Measurements from ENCODE around the gene SERPINB2. TPM values are rescaled to one million over a fixed set of nuclear protein-coding genes. Genes with fewer than 3 reads are reported as not detected.

SERPINB2 gene
- total and polyA plus RNA-seq, 2 donors (not counting 1 experiment from before 2014, with no cell fraction given): 0.25 to 1.4 TPM

DNA sequence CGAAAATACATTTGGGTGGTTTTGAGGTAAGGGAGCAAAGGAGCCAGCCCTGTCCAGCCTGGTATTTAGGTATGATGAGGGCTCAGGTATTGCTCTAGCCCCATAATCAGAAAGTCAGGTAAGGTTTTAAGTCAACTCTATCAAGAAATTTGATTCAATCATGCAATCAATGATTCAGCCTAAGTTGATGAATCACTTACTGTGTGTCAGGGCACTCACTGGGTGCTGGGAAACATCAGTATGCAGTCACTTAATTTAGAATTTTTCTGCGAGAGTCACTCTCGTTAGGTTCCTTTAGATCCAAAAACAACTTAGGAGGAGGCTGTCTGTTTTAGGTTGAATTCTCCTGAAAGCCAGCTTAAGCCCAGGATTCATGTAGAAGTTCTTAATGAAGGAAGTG is 17.7 kb upstream of the SERPINB2 start:
- DNase-seq: no peak
- no peak for ATAC-seq (ENCODE audit: low read depth)
- Histone ChIP-seq H3K36me3 (replicated peaks in 1 of 2; ENCODE audit: control extremely low read depth in 1 of 2, control insufficient read depth in 1 of 2, extremely low read depth in 1 of 2, insufficient read depth in 2 of 2, low read length in 1 of 2) (no peaks in the 10 kb centered on the region), H3K27me3 (replicated peaks in 1 of 4; ENCODE audit: control extremely low read depth in 1 of 4, control insufficient read depth in 3 of 4, insufficient read depth in 4 of 4, low read length in 3 of 4) (no peaks in the 10 kb centered on the region), H3K4me1 (ENCODE audit: control insufficient read depth in 2 of 2, insufficient read depth in 2 of 2, low read length in 2 of 2) (no peaks in the 10 kb centered on the region), H2AFZ (ENCODE audit: insufficient read depth, low read depth, low read length, poor library complexity, severe bottlenecking) (no peak overlapping the region), H3K4me2 (replicated peaks; ENCODE audit: low read depth, low read length, poor library complexity, severe bottlenecking) (no peak overlapping the region), H4K20me1 (ENCODE audit: control insufficient read depth, insufficient read depth, low read length, poor library complexity, severe bottlenecking) (no peaks in the 10 kb centered on the region), H3K79me2 (ENCODE audit: control insufficient read depth, insufficient read depth, low read length) (no peaks in the 10 kb centered on the region), H3K9ac (ENCODE audit: low read length) (no peak overlapping the region), H3K4me3 (ENCODE audit: control extremely low read depth in 1 of 5, extremely low read depth in 1 of 5, insufficient read depth in 1 of 5, low read depth in 2 of 5, low read length in 4 of 5) (no peak overlapping the region), H3K27ac (ENCODE audit: low read length in 2 of 2) (no peak overlapping the region), H3K9me3 (ENCODE audit: control extremely low read depth in 1 of 3, control insufficient read depth in 2 of 3, insufficient read depth in 1 of 3, low read length in 2 of 3) (no peaks in the 10 kb centered on the region)
- TF ChIP-seq, protein P1, sequence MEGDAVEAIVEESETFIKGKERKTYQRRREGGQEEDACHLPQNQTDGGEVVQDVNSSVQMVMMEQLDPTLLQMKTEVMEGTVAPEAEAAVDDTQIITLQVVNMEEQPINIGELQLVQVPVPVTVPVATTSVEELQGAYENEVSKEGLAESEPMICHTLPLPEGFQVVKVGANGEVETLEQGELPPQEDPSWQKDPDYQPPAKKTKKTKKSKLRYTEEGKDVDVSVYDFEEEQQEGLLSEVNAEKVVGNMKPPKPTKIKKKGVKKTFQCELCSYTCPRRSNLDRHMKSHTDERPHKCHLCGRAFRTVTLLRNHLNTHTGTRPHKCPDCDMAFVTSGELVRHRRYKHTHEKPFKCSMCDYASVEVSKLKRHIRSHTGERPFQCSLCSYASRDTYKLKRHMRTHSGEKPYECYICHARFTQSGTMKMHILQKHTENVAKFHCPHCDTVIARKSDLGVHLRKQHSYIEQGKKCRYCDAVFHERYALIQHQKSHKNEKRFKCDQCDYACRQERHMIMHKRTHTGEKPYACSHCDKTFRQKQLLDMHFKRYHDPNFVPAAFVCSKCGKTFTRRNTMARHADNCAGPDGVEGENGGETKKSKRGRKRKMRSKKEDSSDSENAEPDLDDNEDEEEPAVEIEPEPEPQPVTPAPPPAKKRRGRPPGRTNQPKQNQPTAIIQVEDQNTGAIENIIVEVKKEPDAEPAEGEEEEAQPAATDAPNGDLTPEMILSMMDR (IDR thresholded peaks at IDR 0.05): no peak
- no peak for TF ChIP-seq EZH2 (IDR thresholded peaks at IDR 0.05; ENCODE audit: borderline replicate concordance, insufficient read depth, low read depth, low read length, poor library complexity, severe bottlenecking)
- POLR2A ChIA-PET: no interaction called here
- H3K4me3 Mint-ChIP-seq: no peak overlapping the region
- H3K27me3 Mint-ChIP-seq: peaks cover 12% of the 10 kb centered on the region
- intact Hi-C loops (cut with micrococcal nuclease): no loop called here
- no peak overlapping the region for H3K27ac Mint-ChIP-seq
- no peaks in the 10 kb centered on the region for H3K9me3 Mint-ChIP-seq (ENCODE audit: insufficient read depth)
- 100% methylated on average over 2 of the region's 3 CpGs for WGBS (ENCODE audit: insufficient coverage)
- H3K4me1 Mint-ChIP-seq: no peaks in the 10 kb centered on the region
- CTCF ChIA-PET: no interaction called here

DNA sequence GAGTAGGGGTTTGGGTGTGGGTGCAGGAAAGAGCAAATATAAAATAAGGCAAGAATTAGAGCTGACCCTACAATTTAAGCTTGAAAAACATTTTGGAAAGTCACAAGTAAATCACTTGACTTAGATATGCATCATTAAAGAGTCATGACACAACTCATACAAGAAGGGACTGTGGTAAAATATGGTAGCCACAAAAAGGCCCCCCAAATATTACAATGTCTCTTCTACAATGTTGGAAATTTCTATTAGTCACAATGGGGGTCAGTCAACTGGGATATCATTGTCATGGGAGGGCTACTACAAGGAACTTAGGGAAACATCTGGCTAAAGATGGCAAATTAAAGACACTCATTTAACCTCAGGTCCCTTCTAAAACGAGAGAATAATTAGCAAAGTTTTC is 15.7 kb upstream of the SERPINB2 start:
- no peak overlapping the region for H3K4me3 ChIP-seq (ENCODE audit: control extremely low read depth in 1 of 5, extremely low read depth in 1 of 5, insufficient read depth in 1 of 5, low read depth in 2 of 5, low read length in 4 of 5)
- H3K27me3 ChIP-seq (replicated peaks in 1 of 4; ENCODE audit: control extremely low read depth in 1 of 4, control insufficient read depth in 3 of 4, insufficient read depth in 4 of 4, low read length in 3 of 4): no peaks in the 10 kb centered on the region
- ChIA-PET CTCF (no interaction called here), POLR2A (no interaction called here)
- no peak overlapping the region for H2AFZ ChIP-seq (ENCODE audit: insufficient read depth, low read depth, low read length, poor library complexity, severe bottlenecking)
- H4K20me1 ChIP-seq (ENCODE audit: control insufficient read depth, insufficient read depth, low read length, poor library complexity, severe bottlenecking): no peaks in the 10 kb centered on the region
- TF ChIP-seq, protein P1 (IDR thresholded peaks at IDR 0.05): no peak
- no peak for TF ChIP-seq EZH2 (IDR thresholded peaks at IDR 0.05; ENCODE audit: borderline replicate concordance, insufficient read depth, low read depth, low read length, poor library complexity, severe bottlenecking)
- no peaks in the 10 kb centered on the region for H3K4me1 Mint-ChIP-seq
- WGBS (ENCODE audit: insufficient coverage): no CpG with 5 or more reads among the region's 1 CpG
- no peak overlapping the region for H3K9ac ChIP-seq (ENCODE audit: low read length)
- H3K27ac Mint-ChIP-seq: no peak overlapping the region
- no peaks in the 10 kb centered on the region for H3K9me3 ChIP-seq (ENCODE audit: control extremely low read depth in 1 of 3, control insufficient read depth in 2 of 3, insufficient read depth in 1 of 3, low read length in 2 of 3)
- H3K4me2 ChIP-seq (replicated peaks; ENCODE audit: low read depth, low read length, poor library complexity, severe bottlenecking): no peak overlapping the region
- ATAC-seq (ENCODE audit: low read depth): no peak
- H3K27me3 Mint-ChIP-seq: peaks cover 12% of the 10 kb centered on the region
- no peak overlapping the region for H3K4me3 Mint-ChIP-seq
- no peaks in the 10 kb centered on the region for H3K9me3 Mint-ChIP-seq (ENCODE audit: insufficient read depth)
- DNase-seq: no peak
- H3K79me2 ChIP-seq (ENCODE audit: control insufficient read depth, insufficient read depth, low read length): no peaks in the 10 kb centered on the region
- H3K4me1 ChIP-seq (ENCODE audit: control insufficient read depth in 2 of 2, insufficient read depth in 2 of 2, low read length in 2 of 2): no peaks in the 10 kb centered on the region
- H3K27ac ChIP-seq (ENCODE audit: low read length in 2 of 2): no peak overlapping the region
- no peaks in the 10 kb centered on the region for H3K36me3 ChIP-seq (replicated peaks in 1 of 2; ENCODE audit: control extremely low read depth in 1 of 2, control insufficient read depth in 1 of 2, extremely low read depth in 1 of 2, insufficient read depth in 2 of 2, low read length in 1 of 2)
- intact Hi-C loops (cut with micrococcal nuclease): no loop called here
